GM20000 (cell line): Measurements from ENCODE around the gene VWF.

ENCODE experiments used
- DNase-seq: peaks from one replicate; pipeline ENCODE4 v3.0.0; 2012; ENCODE audit warnings: low spot score
- CTCF ChIP-seq: IDR thresholded peaks from 2 replicates; pipeline ENCODE4 v1.5.1; 2012; ENCODE audit warnings: mild to moderate bottlenecking, control low read depth; ENCODE audit errors: extremely low read depth, missing control alignments

VWF gene

GRCh38 chr12:5910790-5911548, 213.5 kb downstream of the VWF start:
- TF ChIP-seq CTCF, result no peak
- no peak for DNase-seq

GRCh38 chr12:5909560-5909959, 214.9 kb downstream of the VWF start:
- no peak for DNase-seq
- TF ChIP-seq CTCF, result no peak

- no peak for TF ChIP-seq CTCF
- DNase-seq, result no peak
Measured at GRCh38 chr12:5908251-5908650, 216.2 kb downstream of the VWF start.

- TF ChIP-seq CTCF, result no peak
- no peak for DNase-seq
Measured at GRCh38 chr12:5907807-5908206, 216.7 kb downstream of the VWF start.

- TF ChIP-seq CTCF, result no peak
- DNase-seq, result no peak
Measured at GRCh38 chr12:5905757-5906156, 218.7 kb downstream of the VWF start.

- no peak for DNase-seq
- TF ChIP-seq CTCF, result no peak
Measured at GRCh38 chr12:5904969-5905368, 219.5 kb downstream of the VWF start.

GRCh38 chr12:5904441-5904840, 220.0 kb downstream of the VWF start:
- no peak for TF ChIP-seq CTCF
- DNase-seq, result no peak
